Stimulated activated naive CD8-positive, alpha-beta T cell treated with anti-CD3 and anti-CD28 coated beads, Interleukin-15, amount 100 ng/mL, for 72 hours (primary cell): ENCODE data around the gene AKAP6.

Experiments used
- ATAC-seq: fragments of 150-1000 bp; cut with Tn5 transposase; 2 replicates; pipeline ENCODE4 v1.10.0; 2021; ENCODE audit warnings: mild to moderate bottlenecking, moderate library complexity
- DNase-seq, 2 donors: peaks; one replicate each; pipeline ENCODE4 v3.0.0; 2021 to 2022
- H3K27ac Mint-ChIP-seq, 2 donors: one replicate each; pipeline ENCODE4 v1.8.0; 2022; ENCODE audit warnings: mild to moderate bottlenecking in 2 of 2, mixed read lengths in 2 of 2, moderate library complexity in 2 of 2
- H3K27me3 Mint-ChIP-seq: one replicate; pipeline ENCODE4 v1.8.0; 2022; ENCODE audit warnings: mixed read lengths
- H3K4me1 Mint-ChIP-seq: one replicate; pipeline ENCODE4 v1.8.0; 2022; ENCODE audit warnings: mild to moderate bottlenecking, mixed read lengths
- H3K4me3 Mint-ChIP-seq, 2 donors: one replicate each; pipeline ENCODE4 v1.8.0; 2022; ENCODE audit warnings: mild to moderate bottlenecking in 2 of 2, mixed read lengths in 2 of 2, moderate library complexity in 1 of 2
- H3K9me3 Mint-ChIP-seq, 2 donors: one replicate each; pipeline ENCODE4 v1.8.0; 2022; ENCODE audit warnings: mixed read lengths in 2 of 2

Gene AKAP6

GRCh38 chr14:32428875-32429274 is 99.8 kb downstream of the AKAP6 start:
- Mint-ChIP-seq H3K9me3 (no peaks in the 10 kb centered on the region), H3K4me1 (no peaks in the 10 kb centered on the region), H3K27me3 (no peaks in the 10 kb centered on the region), H3K27ac (no peak overlapping the region), H3K4me3 (no peak overlapping the region)
- DNase-seq (no peak), ATAC-seq (no peak)

- ATAC-seq (no peak), DNase-seq (no peak)
- H3K9me3 Mint-ChIP-seq: no peaks in the 10 kb centered on the region
- no peak overlapping the region for H3K4me3 Mint-ChIP-seq
- H3K27me3 Mint-ChIP-seq: no peaks in the 10 kb centered on the region
- no peaks in the 10 kb centered on the region for H3K4me1 Mint-ChIP-seq
- no peak overlapping the region for H3K27ac Mint-ChIP-seq
Measured at GRCh38 chr14:32430326-32430725, 101.2 kb downstream of the AKAP6 start.

GRCh38 chr14:32432813-32433538 is 103.9 kb downstream of the AKAP6 start:
- Mint-ChIP-seq H3K27ac (no peak overlapping the region), H3K27me3 (no peaks in the 10 kb centered on the region), H3K4me1 (peaks cover under 1% of the 10 kb centered on the region), H3K9me3 (no peaks in the 10 kb centered on the region), H3K4me3 (no peak overlapping the region)
- DNase-seq (no peak), ATAC-seq (no peak)

GRCh38 chr14:32434180-32434579 is 105.1 kb downstream of the AKAP6 start:
- no peak for DNase-seq
- H3K4me1 Mint-ChIP-seq: peaks cover 13% of the 10 kb centered on the region
- no peaks in the 10 kb centered on the region for H3K9me3 Mint-ChIP-seq
- no peak overlapping the region for H3K4me3 Mint-ChIP-seq
- no peaks in the 10 kb centered on the region for H3K27me3 Mint-ChIP-seq
- no peak for ATAC-seq
- H3K27ac Mint-ChIP-seq: peak overlapping the region in 1 of 2 donors; percentile 61

GRCh38 chr14:32434880-32435279 is 105.8 kb downstream of the AKAP6 start:
- DNase-seq (no peak), ATAC-seq (no peak)
- H3K27ac Mint-ChIP-seq: no peak overlapping the region
- H3K9me3 Mint-ChIP-seq: no peaks in the 10 kb centered on the region
- peaks cover 14% of the 10 kb centered on the region for H3K4me1 Mint-ChIP-seq
- no peak overlapping the region for H3K4me3 Mint-ChIP-seq
- H3K27me3 Mint-ChIP-seq: no peaks in the 10 kb centered on the region

- H3K4me3 Mint-ChIP-seq: no peak overlapping the region
- no peaks in the 10 kb centered on the region for H3K9me3 Mint-ChIP-seq
- no peak for ATAC-seq
- no peak for DNase-seq
- no peaks in the 10 kb centered on the region for H3K27me3 Mint-ChIP-seq
- peaks cover 14% of the 10 kb centered on the region for H3K4me1 Mint-ChIP-seq
- H3K27ac Mint-ChIP-seq: no peak overlapping the region
Measured at GRCh38 chr14:32435411-32435810, 106.3 kb downstream of the AKAP6 start.

- ATAC-seq (no peak), DNase-seq (no peak)
- Mint-ChIP-seq H3K27me3 (no peaks in the 10 kb centered on the region), H3K27ac (no peak overlapping the region), H3K4me3 (no peak overlapping the region), H3K4me1 (peaks cover 14% of the 10 kb centered on the region), H3K9me3 (no peaks in the 10 kb centered on the region)
Measured at GRCh38 chr14:32436993-32437392, 107.9 kb downstream of the AKAP6 start.

- Mint-ChIP-seq H3K27ac (peak overlapping the region; percentile 47 to 84), H3K4me1 (peaks cover 14% of the 10 kb centered on the region), H3K9me3 (no peaks in the 10 kb centered on the region), H3K4me3 (peak overlapping the region in 1 of 2 donors; percentile 49), H3K27me3 (no peaks in the 10 kb centered on the region)
- no peak for DNase-seq
- no peak for ATAC-seq
Measured at GRCh38 chr14:32438517-32438916, 109.4 kb downstream of the AKAP6 start.

- H3K4me3 Mint-ChIP-seq: no peak overlapping the region
- ATAC-seq: no peak
- H3K27ac Mint-ChIP-seq: no peak overlapping the region
- H3K4me1 Mint-ChIP-seq: peaks cover 3% of the 10 kb centered on the region
- DNase-seq: no peak
- H3K27me3 Mint-ChIP-seq: no peaks in the 10 kb centered on the region
- H3K9me3 Mint-ChIP-seq: no peaks in the 10 kb centered on the region
Measured at GRCh38 chr14:32443890-32444661, 115.0 kb downstream of the AKAP6 start.

- Mint-ChIP-seq H3K27me3 (no peaks in the 10 kb centered on the region), H3K27ac (no peak overlapping the region), H3K4me3 (no peak overlapping the region), H3K9me3 (no peaks in the 10 kb centered on the region), H3K4me1 (no peaks in the 10 kb centered on the region)
- no peak for DNase-seq
- no peak for ATAC-seq
Measured at GRCh38 chr14:32447371-32447770, 118.3 kb downstream of the AKAP6 start.

GRCh38 chr14:32449648-32450047 is 120.5 kb downstream of the AKAP6 start:
- no peaks in the 10 kb centered on the region for H3K9me3 Mint-ChIP-seq
- no peaks in the 10 kb centered on the region for H3K4me1 Mint-ChIP-seq
- H3K27ac Mint-ChIP-seq: no peak overlapping the region
- H3K27me3 Mint-ChIP-seq: no peaks in the 10 kb centered on the region
- no peak overlapping the region for H3K4me3 Mint-ChIP-seq
- DNase-seq (no peak), ATAC-seq (no peak)

GRCh38 chr14:32450919-32451675 is 122.0 kb downstream of the AKAP6 start:
- DNase-seq: no peak
- no peak for ATAC-seq
- H3K9me3 Mint-ChIP-seq: no peaks in the 10 kb centered on the region
- H3K27ac Mint-ChIP-seq: no peak overlapping the region
- H3K4me3 Mint-ChIP-seq: no peak overlapping the region
- no peaks in the 10 kb centered on the region for H3K27me3 Mint-ChIP-seq
- H3K4me1 Mint-ChIP-seq: no peaks in the 10 kb centered on the region

- H3K27me3 Mint-ChIP-seq: no peaks in the 10 kb centered on the region
- ATAC-seq (no peak), DNase-seq (no peak)
- no peak overlapping the region for H3K4me3 Mint-ChIP-seq
- no peaks in the 10 kb centered on the region for H3K4me1 Mint-ChIP-seq
- H3K9me3 Mint-ChIP-seq: no peaks in the 10 kb centered on the region
- H3K27ac Mint-ChIP-seq: no peak overlapping the region
Measured at GRCh38 chr14:32453857-32454810, 125.0 kb downstream of the AKAP6 start.

- no peaks in the 10 kb centered on the region for H3K27me3 Mint-ChIP-seq
- peaks cover 5 to 14% of the 10 kb centered on the region in 2 donors for H3K9me3 Mint-ChIP-seq
- H3K4me3 Mint-ChIP-seq: no peak overlapping the region
- H3K4me1 Mint-ChIP-seq: no peaks in the 10 kb centered on the region
- ATAC-seq (no peak), DNase-seq (no peak)
- no peak overlapping the region for H3K27ac Mint-ChIP-seq
Measured at GRCh38 chr14:32457213-32457920, 128.3 kb downstream of the AKAP6 start.
